ENCODE measurements around the gene ZNF311.
"Not testable (repeated sequence)": the region's sequence is repeated elsewhere in the genome, so short reads cannot be mapped to it uniquely, and the experiment has no call there.

ZNF311 gene

GRCh38 chr6:28974505-28974904 is 30.6 kb downstream of the ZNF311 start:
- Histone ChIP-seq H3K27ac (ENCODE audit: low read depth, low read length, severe bottlenecking) (no peak overlapping the region), H3K9me3 (ENCODE audit: control insufficient read depth, low read length) (no peaks in the 10 kb centered on the region), H3K36me3 (ENCODE audit: control insufficient read depth, insufficient read depth, low read length) (no peaks in the 10 kb centered on the region), H3K4me3 (ENCODE audit: extremely low read depth, insufficient read depth, low read length, poor library complexity, severe bottlenecking) (no peak overlapping the region), H3K4me1 (ENCODE audit: control insufficient read depth, insufficient read depth, low read length, poor library complexity, severe bottlenecking) (no peaks in the 10 kb centered on the region)
- 100% methylated on average over 1 of the region's 1 CpG for WGBS, 2 experiments (ENCODE audit: insufficient coverage in 2 of 2)

- H3K9me3 ChIP-seq (ENCODE audit: control insufficient read depth, low read length), result peaks cover 17% of the 10 kb centered on the region
- H3K4me1 ChIP-seq (ENCODE audit: control insufficient read depth, insufficient read depth, low read length, poor library complexity, severe bottlenecking); H3K4me3 ChIP-seq (ENCODE audit: extremely low read depth, insufficient read depth, low read length, poor library complexity, severe bottlenecking); H3K36me3 ChIP-seq (ENCODE audit: control insufficient read depth, insufficient read depth, low read length); H3K27ac ChIP-seq (ENCODE audit: low read depth, low read length, severe bottlenecking): not testable (repeated sequence)
- 94 to 96% methylated on average over 19 to 20 of the region's 21 CpGs for WGBS, 2 experiments (ENCODE audit: insufficient coverage in 2 of 2)
Measured at GRCh38 chr6:28970056-28970455, 35.1 kb downstream of the ZNF311 start.

GRCh38 chr6:28969129-28969528 is 36.0 kb downstream of the ZNF311 start:
- H3K4me1 ChIP-seq (ENCODE audit: control insufficient read depth, insufficient read depth, low read length, poor library complexity, severe bottlenecking), result no peaks in the 10 kb centered on the region
- H3K27ac ChIP-seq (ENCODE audit: low read depth, low read length, severe bottlenecking), result no peak overlapping the region
- WGBS, 2 experiments (ENCODE audit: insufficient coverage in 2 of 2), result 86 to 93% methylated on average over 12 to 15 of the region's 15 CpGs
- H3K36me3 ChIP-seq (ENCODE audit: control insufficient read depth, insufficient read depth, low read length), result no peaks in the 10 kb centered on the region
- peaks cover 17% of the 10 kb centered on the region for H3K9me3 ChIP-seq (ENCODE audit: control insufficient read depth, low read length)
- H3K4me3 ChIP-seq (ENCODE audit: extremely low read depth, insufficient read depth, low read length, poor library complexity, severe bottlenecking), result no peak overlapping the region

DNA sequence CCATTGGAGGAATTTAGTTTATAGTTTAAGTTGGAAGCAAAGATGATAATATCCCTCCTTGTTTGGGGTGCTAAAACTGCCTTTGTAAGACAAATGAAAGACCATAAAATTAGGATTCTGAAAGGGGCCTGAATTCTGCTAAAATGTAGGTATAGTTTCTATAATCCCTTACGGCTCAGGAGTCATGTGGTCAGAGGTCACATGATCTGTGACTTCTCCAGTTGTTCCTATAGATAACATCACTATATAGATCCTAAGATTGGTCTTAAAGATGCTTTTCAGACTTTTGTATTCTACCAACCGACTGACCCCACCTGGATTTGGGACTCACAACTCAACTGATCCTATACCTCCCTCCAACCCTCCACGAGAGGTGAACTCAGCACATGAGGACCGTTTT is 36.6 kb downstream of the ZNF311 start:
- 95 to 96% methylated on average over 3 of the region's 4 CpGs for WGBS, 2 experiments (ENCODE audit: insufficient coverage in 2 of 2)

DNA sequence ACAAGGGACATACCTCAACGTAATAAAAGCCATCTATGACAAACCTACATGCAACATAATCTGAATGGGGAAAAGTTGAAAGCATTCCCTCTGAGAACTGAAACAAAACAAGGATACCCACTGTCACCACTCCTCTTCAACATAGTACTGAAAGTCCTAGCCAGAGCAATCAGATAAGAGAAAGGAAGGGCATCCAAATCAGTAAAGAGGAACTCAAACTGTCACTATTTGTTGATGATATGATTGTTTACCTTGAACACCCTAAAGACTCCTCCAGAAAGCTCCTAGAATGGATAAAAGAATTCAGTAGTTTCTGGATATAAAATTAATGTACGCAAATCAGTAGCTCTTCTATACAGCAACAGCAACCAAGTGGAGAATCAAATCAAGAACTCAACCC is 39.4 kb downstream of the ZNF311 start:
- H3K9me3 ChIP-seq (ENCODE audit: control insufficient read depth, low read length), result peaks cover 17% of the 10 kb centered on the region
- H3K27ac ChIP-seq (ENCODE audit: low read depth, low read length, severe bottlenecking), result no peak overlapping the region
- no peak overlapping the region for H3K4me3 ChIP-seq (ENCODE audit: extremely low read depth, insufficient read depth, low read length, poor library complexity, severe bottlenecking)
- H3K4me1 ChIP-seq (ENCODE audit: control insufficient read depth, insufficient read depth, low read length, poor library complexity, severe bottlenecking), result no peaks in the 10 kb centered on the region
- no peaks in the 10 kb centered on the region for H3K36me3 ChIP-seq (ENCODE audit: control insufficient read depth, insufficient read depth, low read length)
- no CpG with 5 or more reads among the region's 2 CpGs for WGBS, 2 experiments (ENCODE audit: insufficient coverage in 2 of 2)

More for the DNA sequence above, 36.6 kb downstream of the ZNF311 start:
- no peak overlapping the region for H3K4me3 ChIP-seq (ENCODE audit: extremely low read depth, insufficient read depth, low read length, poor library complexity, severe bottlenecking)
- H3K4me1 ChIP-seq (ENCODE audit: control insufficient read depth, insufficient read depth, low read length, poor library complexity, severe bottlenecking), result no peaks in the 10 kb centered on the region
- H3K9me3 ChIP-seq (ENCODE audit: control insufficient read depth, low read length), result peaks cover 17% of the 10 kb centered on the region
- no peaks in the 10 kb centered on the region for H3K36me3 ChIP-seq (ENCODE audit: control insufficient read depth, insufficient read depth, low read length)
- H3K27ac ChIP-seq (ENCODE audit: low read depth, low read length, severe bottlenecking), result no peak overlapping the region

DNA sequence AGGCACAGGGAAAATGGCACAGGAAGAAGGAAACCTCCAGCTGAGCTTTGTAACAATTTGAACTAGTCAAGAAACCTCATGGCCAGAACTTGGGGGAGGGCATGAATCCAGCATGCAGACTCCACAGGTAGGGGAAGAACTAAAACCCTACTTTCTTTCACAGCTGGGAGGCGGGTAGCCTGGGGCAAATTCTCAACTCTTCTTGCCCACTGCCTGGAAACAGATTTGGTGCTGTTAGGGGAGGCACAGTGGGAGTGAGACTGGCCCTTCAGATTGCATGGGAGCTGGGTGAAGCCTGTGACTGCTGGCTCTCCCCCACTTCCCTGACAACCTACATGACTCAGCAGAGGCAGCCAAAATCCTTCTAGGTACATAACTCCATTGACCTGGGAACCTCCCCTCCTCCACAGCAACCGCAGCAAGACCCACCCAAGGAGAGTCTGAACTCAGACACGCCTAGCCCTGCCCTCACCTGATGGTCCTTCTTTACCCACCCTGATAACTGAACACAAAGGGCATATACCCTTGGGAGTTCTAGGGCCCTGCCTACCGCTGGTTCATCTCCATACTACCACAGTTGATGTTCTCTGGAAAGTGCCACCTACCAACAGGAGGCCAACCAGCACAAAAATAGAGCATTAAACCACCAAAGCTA is 44.1 kb downstream of the ZNF311 start:
- WGBS, 2 experiments (ENCODE audit: insufficient coverage in 2 of 2), result 83 to 90% methylated on average over 2 to 3 of the region's 4 CpGs
- no peak overlapping the region for H3K27ac ChIP-seq (ENCODE audit: low read depth, low read length, severe bottlenecking)

DNA sequence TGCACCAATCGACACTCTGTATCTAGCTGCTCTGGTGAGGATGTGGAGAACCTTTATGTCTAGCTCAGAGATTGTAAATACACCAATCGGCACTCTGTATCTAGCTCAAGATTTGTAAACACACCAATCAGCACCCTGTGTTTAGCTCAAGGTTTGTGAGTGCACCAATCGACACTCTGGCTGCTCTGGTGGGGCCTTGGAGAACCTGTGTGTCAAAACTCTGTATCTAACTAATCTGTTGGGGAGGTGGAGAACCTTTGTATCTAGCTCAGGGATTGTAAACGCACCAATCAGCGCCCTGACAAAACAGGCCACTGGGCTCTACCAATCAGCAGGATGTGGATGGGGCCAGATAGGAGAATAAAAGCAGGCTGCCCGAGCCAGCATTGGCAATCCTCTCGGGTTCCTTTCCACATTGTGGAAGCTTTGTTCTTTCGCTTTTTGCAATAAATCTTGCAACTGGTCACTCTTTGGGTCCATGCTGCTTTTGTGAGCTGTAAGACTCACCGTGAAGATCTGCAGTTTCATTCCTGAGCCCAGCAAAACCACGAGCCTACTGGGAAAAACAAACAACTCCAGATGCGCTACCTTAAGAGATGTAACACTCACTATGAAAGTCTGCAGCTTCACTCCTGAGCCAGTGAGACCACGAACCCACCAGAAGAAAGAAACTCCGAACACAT is 46.4 kb downstream of the ZNF311 start:
- not testable (repeated sequence) for H3K4me3 ChIP-seq (ENCODE audit: extremely low read depth, insufficient read depth, low read length, poor library complexity, severe bottlenecking); H3K4me1 ChIP-seq (ENCODE audit: control insufficient read depth, insufficient read depth, low read length, poor library complexity, severe bottlenecking); H3K27ac ChIP-seq (ENCODE audit: low read depth, low read length, severe bottlenecking); H3K36me3 ChIP-seq (ENCODE audit: control insufficient read depth, insufficient read depth, low read length); H3K9me3 ChIP-seq (ENCODE audit: control insufficient read depth, low read length)
- 88 to 95% methylated on average over 7 to 10 of the region's 13 CpGs for WGBS, 2 experiments (ENCODE audit: insufficient coverage in 2 of 2)

More for the DNA sequence above, 44.1 kb downstream of the ZNF311 start:
- H3K4me1 ChIP-seq (ENCODE audit: control insufficient read depth, insufficient read depth, low read length, poor library complexity, severe bottlenecking), result no peaks in the 10 kb centered on the region
- H3K9me3 ChIP-seq (ENCODE audit: control insufficient read depth, low read length), result no peaks in the 10 kb centered on the region
- H3K36me3 ChIP-seq (ENCODE audit: control insufficient read depth, insufficient read depth, low read length), result no peaks in the 10 kb centered on the region
- H3K4me3 ChIP-seq (ENCODE audit: extremely low read depth, insufficient read depth, low read length, poor library complexity, severe bottlenecking), result no peak overlapping the region

DNA sequence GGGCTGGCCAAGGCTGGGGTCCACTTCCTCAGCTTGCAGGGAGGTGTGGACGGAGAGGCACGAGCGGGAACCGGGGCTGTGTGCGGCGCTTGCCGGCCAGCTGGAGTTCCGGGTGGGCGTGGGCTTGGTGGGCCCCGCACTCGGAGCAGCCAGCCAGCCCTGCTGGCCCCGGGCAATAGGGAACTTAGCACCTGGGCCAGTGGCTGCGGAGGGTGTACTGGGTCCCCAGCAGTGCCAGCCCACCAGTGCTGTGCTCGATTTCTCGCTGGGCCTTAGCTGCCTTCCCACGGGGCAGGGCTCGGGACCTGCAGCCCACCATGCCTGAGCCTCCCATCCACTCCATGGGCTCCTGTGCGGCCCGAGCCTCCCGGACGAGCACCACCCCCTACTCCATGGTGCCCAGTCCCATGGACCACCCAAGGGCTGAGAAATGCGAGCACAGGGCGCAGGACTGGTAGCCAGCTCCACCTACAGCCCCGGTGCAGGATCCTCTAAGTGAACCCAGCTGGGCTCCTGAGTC is 47.3 kb downstream of the ZNF311 start:
- not testable (repeated sequence) for H3K27ac ChIP-seq (ENCODE audit: low read depth, low read length, severe bottlenecking); H3K4me1 ChIP-seq (ENCODE audit: control insufficient read depth, insufficient read depth, low read length, poor library complexity, severe bottlenecking); H3K36me3 ChIP-seq (ENCODE audit: control insufficient read depth, insufficient read depth, low read length); H3K4me3 ChIP-seq (ENCODE audit: extremely low read depth, insufficient read depth, low read length, poor library complexity, severe bottlenecking); H3K9me3 ChIP-seq (ENCODE audit: control insufficient read depth, low read length)
- WGBS, 2 experiments (ENCODE audit: insufficient coverage in 2 of 2), result 93 to 95% methylated on average over 19 to 23 of the region's 24 CpGs

GRCh38 chr6:28956331-28956730 is 48.8 kb downstream of the ZNF311 start:
- H3K4me1 ChIP-seq (ENCODE audit: control insufficient read depth, insufficient read depth, low read length, poor library complexity, severe bottlenecking), result no peaks in the 10 kb centered on the region
- no peaks in the 10 kb centered on the region for H3K9me3 ChIP-seq (ENCODE audit: control insufficient read depth, low read length)
- no peak overlapping the region for H3K4me3 ChIP-seq (ENCODE audit: extremely low read depth, insufficient read depth, low read length, poor library complexity, severe bottlenecking)
- H3K27ac ChIP-seq (ENCODE audit: low read depth, low read length, severe bottlenecking), result no peak overlapping the region
- 90 to 93% methylated on average over 2 to 3 of the region's 3 CpGs for WGBS, 2 experiments (ENCODE audit: insufficient coverage in 2 of 2)
- no peaks in the 10 kb centered on the region for H3K36me3 ChIP-seq (ENCODE audit: control insufficient read depth, insufficient read depth, low read length)

DNA sequence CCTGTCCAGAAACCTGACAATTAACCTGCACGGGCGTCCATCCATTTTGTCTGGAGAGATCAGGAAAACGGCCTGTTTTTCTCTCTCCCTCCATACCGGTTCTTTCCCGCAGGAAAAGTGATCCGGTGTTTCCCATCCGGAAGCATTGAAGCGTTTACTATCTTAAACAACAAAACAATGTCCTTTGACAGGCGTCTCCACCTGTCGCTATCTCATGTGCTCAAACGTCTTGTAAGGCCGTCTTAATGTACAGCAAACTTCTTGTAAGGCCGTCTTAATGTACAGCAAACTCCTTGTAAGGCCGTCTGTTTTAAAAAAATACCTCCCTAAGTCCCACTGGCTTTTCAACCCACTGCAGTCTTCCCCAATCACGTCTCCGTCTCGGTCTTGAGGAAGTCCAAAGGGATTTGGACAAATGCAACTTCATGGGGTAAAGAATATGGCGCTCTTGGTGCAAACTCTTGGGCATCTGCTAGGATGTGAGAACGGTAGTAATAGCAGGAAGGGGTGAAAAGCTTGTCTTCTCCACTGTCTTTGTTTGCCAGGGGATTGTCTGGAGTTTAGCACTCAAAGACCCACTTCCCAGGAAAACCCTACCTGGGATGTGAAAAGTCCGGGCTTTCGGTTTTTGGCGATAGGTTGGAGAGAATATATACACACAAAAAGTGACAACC is 51.4 kb downstream of the ZNF311 start:
- Histone ChIP-seq H3K9me3 (ENCODE audit: control insufficient read depth, low read length) (no peaks in the 10 kb centered on the region), H3K4me3 (ENCODE audit: extremely low read depth, insufficient read depth, low read length, poor library complexity, severe bottlenecking) (peak overlapping the region; percentile 51), H3K36me3 (ENCODE audit: control insufficient read depth, insufficient read depth, low read length) (no peaks in the 10 kb centered on the region), H3K4me1 (ENCODE audit: control insufficient read depth, insufficient read depth, low read length, poor library complexity, severe bottlenecking) (no peaks in the 10 kb centered on the region), H3K27ac (ENCODE audit: low read depth, low read length, severe bottlenecking) (no peak overlapping the region)
- WGBS, 2 experiments (ENCODE audit: insufficient coverage in 2 of 2), result 3% methylated on average over 15 of the region's 22 CpGs
